ENCODE measurements around the gene KIF24.
"Not testable (repeated sequence)": the region's sequence is repeated elsewhere in the genome, so short reads cannot be mapped to it uniquely, and the experiment has no call there.

Gene KIF24

GRCh38 chr9:34347800-34348158 lies 18.7 kb upstream of the KIF24 start:
- H3K27ac ChIP-seq: no peak overlapping the region
- TF ChIP-seq CTCF (IDR thresholded peaks at IDR 0.05) (no peak), ZFX (IDR thresholded peaks at IDR 0.05; ENCODE audit: borderline replicate concordance) (no peak)

- H3K27ac ChIP-seq: no peak overlapping the region
- TF ChIP-seq CTCF (IDR thresholded peaks at IDR 0.05): no peak
- no peak for TF ChIP-seq ZFX (IDR thresholded peaks at IDR 0.05; ENCODE audit: borderline replicate concordance)
These were observed 18.1 kb upstream of the KIF24 start for GRCh38 chr9:34346873-34347799.

DNA sequence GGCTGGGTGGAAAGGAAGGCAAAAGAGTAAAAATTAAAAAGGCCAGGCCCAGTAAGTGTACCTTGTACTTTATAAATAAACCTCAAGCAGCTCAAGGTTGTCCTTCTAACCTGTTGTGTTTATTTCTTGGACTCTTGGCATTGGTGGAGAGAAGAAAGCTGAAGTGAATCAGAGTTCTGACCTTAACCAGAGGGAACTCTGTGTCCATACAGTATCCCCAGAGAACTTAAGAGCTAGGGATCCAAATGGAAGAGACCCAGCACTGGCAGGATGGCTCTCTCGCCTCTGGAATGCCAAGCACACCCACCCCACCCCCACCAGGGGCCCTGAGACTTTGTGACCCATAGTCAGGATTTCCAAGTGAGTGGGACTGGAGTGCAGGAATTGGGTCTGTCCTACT lies 14.5 kb upstream of the KIF24 start:
- no peak overlapping the region for H3K27ac ChIP-seq
- TF ChIP-seq ZFX (IDR thresholded peaks at IDR 0.05; ENCODE audit: borderline replicate concordance) (no peak), CTCF (IDR thresholded peaks at IDR 0.05) (no peak)

GRCh38 chr9:34343090-34343489 lies 14.0 kb upstream of the KIF24 start:
- TF ChIP-seq ZFX (IDR thresholded peaks at IDR 0.05; ENCODE audit: borderline replicate concordance) (no peak), CTCF (IDR thresholded peaks at IDR 0.05) (no peak)

DNA sequence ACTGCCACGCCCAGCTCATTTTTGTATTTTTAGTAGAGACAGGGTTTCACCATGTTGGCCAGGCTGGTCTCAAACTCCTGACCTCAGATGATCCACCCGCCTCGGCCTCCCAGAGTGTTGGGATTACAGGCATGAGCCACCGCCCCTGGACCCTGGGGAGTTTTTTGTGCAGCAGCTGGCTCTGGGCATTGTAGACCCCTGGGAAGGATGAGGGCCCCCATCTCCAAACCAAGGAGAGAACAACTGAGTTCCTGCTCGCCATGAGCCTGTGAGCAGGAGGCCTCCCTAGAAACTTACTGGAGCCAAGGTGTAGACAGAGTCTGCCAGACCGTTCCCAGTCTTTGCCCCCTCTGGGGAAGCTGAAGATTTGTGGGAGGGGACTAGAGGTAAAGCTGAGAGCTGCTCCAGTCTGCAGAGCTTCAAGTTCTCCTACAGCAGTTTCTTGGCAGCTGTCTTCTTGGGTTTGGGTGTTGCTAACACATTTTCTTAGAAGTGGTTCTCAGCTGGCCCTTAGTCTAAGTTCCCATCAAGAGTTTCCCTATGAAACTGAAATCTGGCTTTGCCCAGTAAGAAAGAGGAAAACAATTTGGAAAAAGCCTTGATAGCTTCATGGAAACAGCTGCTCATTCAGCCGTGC lies 12.7 kb upstream of the KIF24 start:
- no peak overlapping the region for H3K27ac ChIP-seq
- TF ChIP-seq ZFX (IDR thresholded peaks at IDR 0.05; ENCODE audit: borderline replicate concordance) (no peak), CTCF (IDR thresholded peaks at IDR 0.05) (no peak)

More at GRCh38 chr9:34343090-34343489, 14.0 kb upstream of the KIF24 start:
- no peak overlapping the region for H3K27ac ChIP-seq

GRCh38 chr9:34338665-34339385 lies 9.8 kb upstream of the KIF24 start:
- TF ChIP-seq CTCF (IDR thresholded peaks at IDR 0.05): no peak
- no peak for TF ChIP-seq ZFX (IDR thresholded peaks at IDR 0.05; ENCODE audit: borderline replicate concordance)
- H3K27ac ChIP-seq: no peak overlapping the region

GRCh38 chr9:34338079-34338478 lies 9.0 kb upstream of the KIF24 start:
- not testable (repeated sequence) for H3K27ac ChIP-seq

Data from 22Rv1 (cell line).